HG02642 (cell line): Measurements from ENCODE around the gene C1orf198.

Experiments
- ATAC-seq: cut with Tn5 transposase; IDR thresholded peaks from one replicate; pipeline ENCODE4 v1.9.1; 2021; ENCODE audit warnings: mild to moderate bottlenecking; ENCODE audit not compliant: unreplicated experiment, poor library complexity

C1orf198 gene

DNA sequence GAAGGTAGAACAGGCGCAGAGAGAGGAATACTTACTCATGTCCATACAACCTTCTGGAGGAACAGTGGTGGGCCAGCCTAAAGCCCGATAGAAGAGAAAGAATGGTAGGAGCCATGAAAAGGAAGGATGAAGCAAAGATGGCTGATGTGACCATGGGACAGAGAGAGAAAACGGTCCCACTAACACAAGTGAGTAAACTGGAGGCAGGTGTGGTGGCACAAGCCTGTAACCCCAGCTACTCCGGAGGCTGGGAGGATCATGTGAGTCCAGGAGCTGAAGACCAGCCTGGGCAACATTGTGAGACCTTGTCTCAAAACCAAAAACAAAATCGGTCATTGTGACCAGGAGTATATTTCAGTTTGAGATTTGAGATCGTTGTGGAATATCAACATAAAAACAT is 49.4 kb downstream of the C1orf198 start:
- ATAC-seq, result no peak

DNA sequence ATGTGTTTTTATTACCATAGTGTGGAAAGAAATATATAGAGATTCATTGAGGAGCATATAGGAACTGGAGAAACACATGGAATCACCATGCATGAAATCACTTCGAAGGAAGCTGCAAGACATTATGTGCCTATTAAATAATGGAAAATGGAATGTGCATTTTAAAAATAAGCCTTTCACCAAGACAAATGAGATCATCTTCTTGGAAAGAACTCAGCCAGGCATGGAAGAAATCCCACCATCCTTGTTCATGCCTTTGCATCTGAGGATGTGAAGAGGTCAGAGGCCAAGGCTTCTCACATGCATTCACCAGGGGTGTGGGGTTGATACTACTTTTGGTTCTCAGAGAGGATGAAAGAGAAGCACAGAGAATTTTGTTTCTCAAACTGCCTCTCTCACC is 50.0 kb downstream of the C1orf198 start:
- ATAC-seq, result no peak

DNA sequence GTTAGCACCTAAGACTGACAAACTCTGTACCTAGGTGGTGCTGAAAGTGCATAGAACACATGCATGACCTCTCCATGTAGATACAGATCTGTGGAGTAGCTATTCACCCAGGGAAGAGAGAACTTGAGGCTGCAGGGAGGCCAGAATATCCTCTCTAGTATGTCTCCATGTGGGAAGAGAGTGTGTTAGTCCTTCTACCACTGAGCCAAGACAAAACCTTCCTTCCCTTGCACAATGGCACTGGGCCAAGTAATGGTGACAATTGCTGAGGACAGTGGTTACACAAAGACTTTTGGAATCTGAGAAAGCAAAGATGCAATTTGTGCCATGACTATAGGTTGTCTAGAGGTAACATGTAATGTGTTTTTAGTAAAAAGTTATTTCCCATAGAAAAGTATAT is 52.3 kb downstream of the C1orf198 start:
- ATAC-seq, result no peak

DNA sequence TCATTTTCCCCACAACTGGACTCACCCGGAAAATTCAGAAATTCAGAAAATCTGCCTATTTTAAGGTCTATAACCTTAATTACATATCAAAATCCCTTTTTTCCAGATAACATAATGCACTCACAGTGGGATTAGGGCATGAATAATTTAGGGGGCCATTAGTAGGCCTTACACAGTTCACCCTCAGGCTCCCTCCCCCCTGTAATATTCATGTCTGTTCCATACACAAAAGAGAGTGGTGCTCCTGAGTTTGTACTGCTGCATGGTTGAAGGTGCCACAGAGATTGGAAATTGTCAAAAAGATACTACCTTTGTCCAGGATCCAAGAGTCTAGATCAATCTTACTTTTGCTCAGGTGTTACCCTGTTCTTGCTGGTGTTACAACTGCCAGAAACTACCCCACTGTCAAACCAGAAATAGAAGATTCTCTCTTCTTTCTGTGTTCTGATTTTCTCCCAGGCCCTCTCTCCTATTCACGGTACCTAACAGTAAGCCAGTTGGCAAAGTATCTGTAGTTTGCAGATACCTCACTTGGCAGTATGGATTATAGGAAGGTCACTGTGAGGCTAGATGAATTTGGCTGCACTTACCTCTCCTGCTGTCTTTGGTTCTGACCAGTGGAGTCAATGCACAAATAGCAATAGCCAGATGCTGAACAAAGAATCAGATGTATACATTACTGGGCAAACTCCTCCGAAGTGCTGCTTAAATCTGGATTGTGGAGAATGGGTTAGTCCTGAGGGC is 53.2 kb downstream of the C1orf198 start:
- no peak for ATAC-seq

DNA sequence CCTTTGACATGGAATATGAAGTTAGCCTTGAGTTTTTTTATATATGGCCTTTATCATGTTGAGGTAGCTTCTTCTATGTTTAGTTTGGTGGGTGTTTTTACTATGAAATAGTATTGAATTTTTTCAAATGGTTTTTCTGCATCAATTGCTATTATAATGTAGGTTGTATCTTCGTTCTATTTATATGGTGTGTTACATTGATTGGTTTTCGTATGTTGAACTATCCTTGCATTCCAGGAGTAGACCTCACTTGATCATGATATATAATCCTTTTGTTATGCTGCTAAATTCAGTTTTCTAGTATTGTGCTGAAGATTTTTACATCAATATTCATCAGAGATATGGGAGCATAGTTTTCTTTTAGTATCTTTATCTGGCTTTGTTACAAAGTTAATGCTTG is 55.8 kb downstream of the C1orf198 start:
- ATAC-seq, result no peak

DNA sequence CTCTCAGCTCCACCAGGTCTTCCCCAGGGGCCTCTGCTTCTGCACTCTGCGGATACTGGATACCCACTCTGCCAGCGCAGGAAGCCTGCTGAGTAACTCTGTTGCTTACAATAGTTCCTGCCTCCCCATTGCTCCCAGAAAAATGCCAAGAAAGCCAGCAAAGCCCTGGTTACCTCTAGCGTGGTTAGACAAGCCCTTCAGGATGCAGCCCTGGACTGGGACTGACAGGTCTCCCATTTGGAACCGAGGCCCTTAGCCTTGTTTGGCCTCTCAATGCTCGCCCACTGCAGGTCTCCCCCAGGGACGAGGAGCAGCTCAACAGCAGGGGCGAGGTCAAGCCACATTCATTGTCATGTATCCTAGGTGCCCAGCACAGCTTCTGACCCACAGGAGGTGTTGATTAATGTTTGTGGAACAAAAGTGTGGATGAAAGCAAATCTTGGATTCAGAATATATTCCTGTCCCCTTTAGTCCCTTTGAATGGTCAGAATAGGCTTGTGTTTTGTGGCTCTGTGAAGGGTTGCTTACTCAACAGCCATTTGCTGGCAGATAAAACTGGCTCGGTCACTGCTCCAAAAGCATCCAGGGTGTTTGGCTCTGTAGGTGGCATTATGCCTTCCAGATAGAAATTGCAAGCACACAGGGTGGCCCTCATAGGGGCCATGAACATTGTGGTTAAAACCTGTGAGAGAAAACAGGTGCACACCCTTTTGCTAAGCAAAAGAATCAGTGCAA is 58.9 kb downstream of the C1orf198 start:
- ATAC-seq, result no peak

DNA sequence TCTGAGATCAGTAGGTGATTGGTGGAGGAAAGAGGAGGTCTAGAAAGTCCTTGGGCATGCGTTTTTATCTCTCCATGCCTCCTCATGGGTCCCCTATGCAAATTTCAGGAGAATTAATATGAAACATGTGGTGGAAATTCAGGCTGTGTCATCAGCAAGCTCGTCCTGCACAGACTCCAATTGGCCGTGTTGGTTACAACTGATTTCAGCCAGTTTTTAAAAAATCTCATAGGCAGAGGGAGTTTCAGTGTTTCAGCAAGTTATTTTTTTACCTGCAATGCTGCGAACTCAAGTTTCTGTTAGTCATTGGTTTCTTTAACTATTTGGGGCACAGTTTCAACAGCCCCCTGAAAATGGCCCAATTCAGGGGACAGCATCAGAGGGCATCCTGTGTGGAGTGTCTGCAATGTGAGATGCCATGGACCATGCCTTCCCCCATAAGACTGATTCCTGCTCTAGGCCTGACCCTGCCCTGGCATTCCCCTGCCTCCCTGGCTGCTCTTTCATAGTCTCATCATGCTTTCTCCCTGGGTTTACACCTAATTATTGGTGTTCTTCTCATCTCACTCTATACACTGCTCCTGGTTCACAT is 59.9 kb downstream of the C1orf198 start:
- ATAC-seq, result no peak

DNA sequence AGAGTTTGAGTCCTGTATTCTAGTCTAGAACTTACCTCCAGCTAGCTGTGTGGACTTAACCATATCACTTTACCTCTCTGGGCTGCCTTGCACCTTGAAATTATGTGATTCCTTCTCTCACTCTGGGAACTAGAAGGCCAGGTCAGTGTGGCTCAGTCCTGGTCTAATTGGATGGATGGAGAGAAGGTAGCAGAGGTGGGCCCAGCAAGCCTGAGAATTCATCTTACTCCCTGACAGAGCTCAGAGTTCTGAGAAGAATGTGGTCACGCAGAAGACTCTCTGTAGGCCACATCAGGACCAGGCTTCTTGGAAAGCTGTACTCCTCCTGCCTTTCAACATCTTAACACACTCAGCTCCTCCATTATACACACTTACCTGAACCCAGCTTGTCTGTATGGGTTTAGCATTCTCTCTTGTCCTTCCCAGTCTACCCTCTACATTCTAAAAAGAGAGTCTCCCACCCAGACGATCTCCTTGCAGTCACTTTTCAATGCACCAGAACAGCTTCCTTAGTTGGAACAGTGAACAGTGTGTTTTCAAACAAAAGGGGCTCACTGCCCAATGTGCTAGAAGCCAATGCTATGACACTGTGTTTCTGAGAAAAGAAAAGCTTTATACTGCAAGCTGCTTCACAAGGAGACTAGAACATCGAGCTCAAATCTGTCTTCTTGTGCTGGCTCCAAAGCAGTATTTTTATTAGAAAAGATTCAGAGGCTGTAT is 60.6 kb downstream of the C1orf198 start:
- ATAC-seq, result no peak

DNA sequence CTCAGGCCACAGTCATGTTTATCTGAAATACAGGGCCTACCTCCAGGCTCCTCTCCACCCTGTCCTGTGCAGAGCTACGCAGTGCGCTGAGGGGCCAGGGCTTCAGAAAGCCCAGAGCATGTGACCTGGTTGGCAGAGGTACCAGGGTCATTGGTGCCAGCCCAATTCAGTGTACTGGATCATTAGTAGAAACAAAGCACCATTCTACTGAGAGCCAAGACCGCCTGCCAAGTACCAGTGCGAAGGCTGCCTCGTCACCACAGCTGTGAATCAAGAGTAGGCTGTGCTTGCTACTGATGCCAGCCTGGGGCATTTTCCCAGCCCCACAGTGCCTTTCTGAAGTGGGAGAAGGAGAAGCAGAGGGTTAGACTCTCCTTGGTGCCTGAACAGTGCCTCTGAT is 61.3 kb downstream of the C1orf198 start:
- ATAC-seq, result no peak

DNA sequence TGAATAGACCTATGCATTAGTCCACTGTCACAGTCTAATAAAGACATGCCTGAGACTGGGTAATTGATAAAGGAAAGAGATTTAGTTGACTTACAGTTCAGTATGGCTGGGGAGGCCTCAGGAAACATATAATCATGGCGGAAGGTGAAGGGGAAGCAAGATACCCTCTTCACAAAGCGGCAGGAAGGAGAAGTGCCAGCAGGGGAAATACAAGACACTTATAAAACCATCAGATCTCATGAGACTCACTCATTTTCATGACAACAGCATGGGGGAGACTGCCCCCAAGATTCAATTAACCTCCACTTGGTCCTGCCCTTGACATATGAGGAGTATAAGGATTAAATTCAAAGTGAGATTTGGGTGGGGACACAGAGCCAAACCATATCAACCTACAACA is 61.8 kb downstream of the C1orf198 start:
- no peak for ATAC-seq

DNA sequence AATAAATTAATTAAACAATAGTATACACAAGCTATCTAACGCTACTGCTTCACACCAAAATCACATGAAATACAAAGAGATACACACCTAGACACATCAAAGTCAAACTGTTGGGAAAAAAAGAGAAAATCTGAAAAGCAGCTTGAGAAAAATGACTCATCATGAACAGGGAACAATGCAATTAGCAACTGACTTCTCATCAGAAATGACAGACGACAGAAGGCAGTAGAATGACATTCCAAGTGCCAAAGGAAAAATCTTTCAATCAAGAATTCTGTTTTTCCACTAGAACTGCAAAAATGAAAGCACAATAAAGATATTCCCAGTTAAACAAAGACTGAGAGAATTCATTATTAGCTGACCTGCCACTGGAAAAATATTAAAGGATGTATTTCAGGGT is 63.9 kb downstream of the C1orf198 start:
- ATAC-seq, result no peak

DNA sequence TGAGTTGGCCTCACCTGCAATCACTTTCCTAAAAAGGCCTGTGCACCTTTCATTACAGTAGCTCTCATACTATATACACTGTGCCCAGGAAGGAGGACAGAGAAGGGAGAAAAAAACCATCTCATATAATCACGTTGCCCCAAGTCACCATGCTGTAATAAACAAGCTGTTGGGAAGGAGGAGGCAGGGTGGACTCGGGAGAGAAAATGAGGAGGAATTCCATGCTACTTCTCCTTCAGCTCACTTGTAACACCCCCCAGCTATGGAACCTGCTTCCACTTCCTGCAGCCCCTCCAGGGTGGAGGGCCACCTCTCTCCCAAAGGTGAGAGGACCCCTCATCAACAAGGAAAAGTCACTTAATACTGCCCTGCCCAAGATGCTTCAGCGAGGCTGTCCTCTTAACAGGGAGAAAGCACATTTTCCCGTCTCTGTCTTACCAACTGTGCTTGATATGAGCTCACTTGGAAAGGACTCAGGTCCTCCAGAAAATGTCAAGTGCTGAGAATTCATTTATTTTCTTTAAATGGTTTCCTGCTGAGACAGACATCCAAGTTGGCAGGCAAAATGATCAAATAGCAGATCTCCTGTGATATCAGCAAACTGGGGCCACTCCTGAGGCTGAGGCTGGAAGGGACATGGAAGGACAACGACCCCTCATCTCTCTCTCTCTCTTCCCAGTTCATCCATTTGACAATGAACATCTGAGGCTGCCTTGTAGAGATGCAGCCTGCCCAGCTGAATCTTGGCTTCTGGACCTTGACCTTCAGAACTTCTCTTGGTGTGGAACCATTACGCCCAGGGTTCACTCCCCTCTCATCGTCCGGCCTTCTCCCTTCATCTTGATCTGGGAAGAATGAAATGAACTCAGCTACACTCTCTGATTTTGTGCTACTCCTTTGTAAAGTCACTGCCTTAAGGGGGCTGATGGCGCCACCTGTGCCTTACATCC is 67.2 kb downstream of the C1orf198 start:
- ATAC-seq, result no peak

DNA sequence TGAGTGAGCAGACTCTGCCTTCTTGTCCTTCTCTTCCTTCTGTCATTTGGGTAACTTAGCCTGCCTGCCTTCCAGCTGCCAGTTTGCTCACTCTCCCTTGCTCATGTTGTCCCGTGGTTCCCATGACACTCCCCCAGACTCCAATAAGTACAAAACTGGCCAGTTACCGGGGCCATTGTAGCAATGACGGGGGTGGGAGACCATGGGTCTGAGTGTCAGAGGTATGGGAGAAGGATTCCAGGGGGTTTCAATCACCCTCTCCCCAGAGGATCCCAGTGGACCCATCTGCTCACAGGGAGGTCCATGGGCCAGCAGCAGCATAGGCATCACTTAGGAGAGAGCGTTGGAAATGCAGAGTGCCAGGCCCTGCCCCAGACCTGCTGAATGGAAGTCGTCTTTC is 69.8 kb downstream of the C1orf198 start:
- ATAC-seq, result no peak

DNA sequence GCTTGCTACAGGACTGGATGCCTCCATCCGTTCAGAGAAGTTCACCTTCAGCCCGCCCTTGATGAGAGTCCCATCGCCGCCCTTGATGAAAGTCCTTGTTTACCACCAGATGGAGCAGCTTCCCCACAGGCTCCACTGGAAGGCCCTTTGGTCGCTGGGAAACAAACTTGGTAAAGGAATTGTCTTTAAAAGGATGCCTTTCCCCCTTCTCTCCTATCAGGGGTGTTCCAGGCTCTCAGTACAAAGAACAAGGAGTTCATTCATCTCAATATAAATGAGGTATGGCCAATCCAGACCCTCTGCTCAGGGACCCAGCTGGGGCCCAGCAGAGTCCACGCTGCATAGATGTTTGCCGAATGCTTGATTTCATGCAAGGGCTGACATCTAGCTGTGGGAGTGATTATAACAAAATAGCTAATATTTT is 70.4 kb downstream of the C1orf198 start:
- no peak for ATAC-seq

DNA sequence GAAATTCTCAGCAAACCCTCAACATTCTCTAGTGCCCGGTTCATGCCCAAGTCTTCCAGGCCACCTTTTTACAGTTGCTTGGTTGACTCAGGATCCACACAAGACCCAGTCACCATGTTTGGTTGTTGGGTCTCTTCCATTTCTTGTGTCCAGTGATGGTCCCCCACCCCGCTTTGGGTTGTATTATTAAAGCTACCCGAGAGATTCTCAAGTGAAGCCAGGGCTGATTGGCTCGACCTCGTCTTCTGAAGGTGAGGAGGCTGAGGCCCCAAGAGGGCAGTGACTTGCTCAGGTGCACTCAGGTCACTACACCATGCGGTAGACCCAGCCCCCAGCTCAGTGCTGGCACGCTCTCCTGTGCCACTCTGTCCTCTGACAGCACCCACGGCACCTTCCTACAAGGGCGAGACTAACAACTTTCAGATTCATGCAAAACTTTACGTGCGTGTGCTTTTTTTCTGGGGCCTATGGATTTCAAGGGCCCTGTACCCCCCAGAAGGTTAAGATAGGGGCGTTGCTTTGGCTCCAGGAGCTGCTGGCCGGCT is 70.9 kb downstream of the C1orf198 start:
- no peak for ATAC-seq

DNA sequence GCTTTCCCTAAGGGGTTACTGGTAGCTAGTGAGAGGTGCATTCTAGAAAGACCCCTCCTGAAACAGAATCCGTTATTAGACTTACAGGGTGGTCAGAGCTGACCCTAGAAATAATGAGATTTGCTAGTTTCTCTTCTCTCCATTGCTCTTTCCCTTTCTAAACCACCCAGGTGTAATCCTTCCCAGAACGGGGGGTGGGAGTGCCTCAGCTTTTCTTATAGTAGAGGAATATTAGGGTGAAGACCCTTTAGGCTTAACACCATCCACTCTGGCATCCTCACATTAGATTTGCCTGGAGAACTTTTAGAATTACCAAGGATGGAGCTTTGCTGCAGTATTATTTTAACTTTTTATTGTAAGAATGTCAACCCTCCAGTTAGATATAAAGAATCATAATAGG is 71.7 kb downstream of the C1orf198 start:
- ATAC-seq, result no peak

DNA sequence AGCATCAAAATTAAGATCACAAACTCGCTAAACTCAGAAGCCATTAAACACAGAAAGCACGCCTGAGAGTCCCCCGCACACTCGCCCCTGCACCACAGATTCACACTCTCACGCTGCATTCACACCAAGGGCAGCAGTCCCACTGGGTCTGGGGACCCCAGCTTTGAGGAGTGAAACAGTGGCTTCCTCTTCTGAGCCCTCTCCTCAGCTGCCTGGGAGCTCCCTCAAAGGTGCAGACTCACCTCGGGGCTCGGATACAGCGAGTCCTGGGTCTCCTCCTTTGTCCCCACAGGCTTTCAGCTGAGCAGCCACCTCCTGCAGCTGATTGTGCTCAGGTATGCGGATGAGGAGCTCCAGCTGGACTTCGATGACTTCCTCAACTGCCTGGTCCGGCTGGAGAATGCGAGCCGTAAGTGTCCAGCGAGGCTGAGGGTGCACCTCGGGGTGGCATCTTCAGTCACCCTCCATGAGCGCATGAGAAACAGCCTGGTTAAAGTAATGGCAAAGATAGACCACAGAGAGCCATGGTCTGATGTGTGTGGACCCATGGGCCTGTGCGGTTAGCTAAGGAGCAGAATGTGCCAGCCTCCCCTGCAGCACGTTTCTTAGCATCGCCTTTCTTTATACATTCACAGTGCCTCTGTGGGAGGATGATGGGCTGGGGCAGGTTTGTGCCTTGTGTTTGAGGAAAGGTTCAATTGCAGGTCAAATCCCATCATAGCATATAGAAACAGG is 73.3 kb downstream of the C1orf198 start:
- no peak for ATAC-seq

DNA sequence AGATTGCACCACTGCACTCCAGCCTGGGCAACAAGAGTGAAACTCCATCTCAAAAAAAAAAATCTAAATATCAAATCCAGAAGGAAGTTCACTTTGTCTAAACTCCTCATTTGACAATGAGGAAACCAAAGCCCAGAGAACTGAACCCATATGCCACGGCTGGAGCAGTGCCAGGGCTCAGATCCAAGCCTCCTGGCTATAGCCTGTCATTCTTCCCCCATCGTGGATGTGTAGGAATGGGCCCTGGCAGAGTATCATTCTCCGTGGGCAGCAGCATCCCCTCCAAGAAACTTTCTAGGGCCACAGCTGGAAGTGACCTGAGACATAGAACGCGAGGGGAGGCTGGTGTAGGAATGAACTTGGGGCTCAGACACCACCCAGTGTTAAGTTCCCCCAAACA is 73.9 kb downstream of the C1orf198 start:
- no peak for ATAC-seq

DNA sequence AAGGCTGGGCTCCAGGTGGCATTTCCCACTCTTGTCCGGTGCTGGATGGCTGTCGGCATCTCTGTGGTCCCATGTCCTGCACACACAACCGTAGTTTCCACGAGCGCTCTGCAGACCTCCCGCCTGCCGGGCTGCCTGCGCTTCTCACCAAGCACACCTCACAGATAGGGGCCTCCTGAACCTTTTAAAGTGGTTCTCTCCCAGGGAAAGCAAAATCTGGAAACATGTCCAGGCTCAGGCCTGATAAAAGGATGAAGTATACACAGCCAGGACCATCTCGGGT is 74.9 kb downstream of the C1orf198 start:
- ATAC-seq, result no peak
